Mesenteric fat pad (tissue), 1 donor: ENCODE data around the gene KLC3. TPM values are rescaled to one million over a fixed set of nuclear protein-coding genes. Genes with fewer than 3 reads are reported as not detected.

Source experiments
- DNase-seq: peaks from one replicate; pipeline ENCODE4 v3.0.0-alpha.2; 2020; ENCODE audit warnings: low spot score
- total RNA-seq: library from RNA; stranded (reverse); fragmentation: NEBNext Ultra II Directional; extraction: Animal tissue kit (Norgen Biotek cat#: 25700); gene quantifications from one replicate; pipeline ENCODE4 v1.2.1, GENCODE V29; 2021
- donor health status: DM: yes; HTN: yes; CAD: no.

Gene KLC3
- total RNA-seq, 1 donor from 2014 or later = not detected

GRCh38 chr19:45348367-45349125 is 8.0 kb downstream of the KLC3 start:
- no peak for DNase-seq

GRCh38 chr19:45349126-45349415 is 8.5 kb downstream of the KLC3 start:
- no peak for DNase-seq

GRCh38 chr19:45349430-45349941 is 8.9 kb downstream of the KLC3 start:
- DNase-seq = no peak

GRCh38 chr19:45350477-45351058 is 10.0 kb downstream of the KLC3 start:
- no peak for DNase-seq

- DNase-seq = no peak
Observed at GRCh38 chr19:45351401-45351952, 10.9 kb downstream of the KLC3 start.

- no peak for DNase-seq
Observed at GRCh38 chr19:45352062-45352461, 11.5 kb downstream of the KLC3 start.

GRCh38 chr19:45352471-45352870 is 11.9 kb downstream of the KLC3 start:
- DNase-seq = no peak

GRCh38 chr19:45352914-45353796 is 12.6 kb downstream of the KLC3 start:
- DNase-seq = no peak

- no peak for DNase-seq
Observed at GRCh38 chr19:45354241-45354842, 13.8 kb downstream of the KLC3 start.

GRCh38 chr19:45355402-45355801 is 14.9 kb downstream of the KLC3 start:
- DNase-seq = no peak

- DNase-seq = no peak
Observed at GRCh38 chr19:45355910-45356309, 15.4 kb downstream of the KLC3 start.

GRCh38 chr19:45356760-45357444 is 16.4 kb downstream of the KLC3 start:
- DNase-seq = no peak

- DNase-seq = no peak
Observed at GRCh38 chr19:45357445-45357783, 16.9 kb downstream of the KLC3 start.

- no peak for DNase-seq
Observed at GRCh38 chr19:45358213-45358792, 17.8 kb downstream of the KLC3 start.

GRCh38 chr19:45361608-45362007 is 21.1 kb downstream of the KLC3 start:
- no peak for DNase-seq

GRCh38 chr19:45362291-45362690 is 21.7 kb downstream of the KLC3 start:
- no peak for DNase-seq

GRCh38 chr19:45363861-45364459 is 23.4 kb downstream of the KLC3 start:
- DNase-seq = no peak

- no peak for DNase-seq
Observed at GRCh38 chr19:45364696-45365095, 24.1 kb downstream of the KLC3 start.

- no peak for DNase-seq
Observed at GRCh38 chr19:45368127-45368526, 27.6 kb downstream of the KLC3 start.

- no peak for DNase-seq
Observed at GRCh38 chr19:45368737-45369340, 28.3 kb downstream of the KLC3 start.
